ENCODE measurements around the gene BACH2. TPM values are rescaled to one million over a fixed set of nuclear protein-coding genes. Genes with fewer than 3 reads are reported as not detected.

Gene BACH2
- total and polyA plus RNA-seq, 2 of the 4 experiments (the other 2 are of a cell fraction): 1.3 to 1.4 TPM

DNA sequence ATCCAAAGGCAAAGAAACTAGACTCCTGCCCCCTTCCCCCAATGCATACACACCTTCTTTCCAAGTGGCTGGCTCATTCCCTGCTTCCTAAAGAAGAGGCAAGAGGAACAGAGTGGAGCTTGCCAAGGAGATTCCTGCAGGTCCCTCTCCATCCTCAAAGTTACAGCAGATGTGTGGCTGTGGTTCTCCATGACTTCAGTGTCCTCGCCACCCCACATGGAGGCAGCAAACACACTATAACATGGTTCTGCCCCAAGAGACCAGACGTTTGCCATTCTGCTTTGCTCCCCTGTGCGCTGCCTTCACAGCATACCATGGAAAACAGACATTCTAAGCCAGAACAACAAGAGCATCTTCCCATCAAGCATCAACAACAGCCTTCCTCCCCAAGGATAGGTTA, 84.4 kb downstream of the BACH2 start:
- WGBS, 2 experiments (ENCODE audit: extremely low coverage in 2 of 2, insufficient read length in 1 of 2): no CpG with 5 or more reads among the region's 3 CpGs
- BruUV-seq (replicated peaks): no TSS peak
- H4K91ac ChIP-seq (ENCODE audit: insufficient read depth, low read depth, low read length): no peak overlapping the region

More for the DNA sequence above, 84.4 kb downstream of the BACH2 start:
- DNase-seq: no peak
- Histone ChIP-seq H2AK5ac (ENCODE audit: low read depth, low read length) (no peak overlapping the region), H3K79me1 (ENCODE audit: low read depth in 1 of 2, low read length in 2 of 2) (no peaks in the 10 kb centered on the region), H3K4ac (ENCODE audit: low read depth, low read length) (no peak overlapping the region; the same call in 1 of the 2 replicates), H3K27me3 (ENCODE audit: control insufficient read depth, insufficient read depth, low read length) (no peaks in the 10 kb centered on the region), H2BK20ac (ENCODE audit: low read depth, low read length) (no peak overlapping the region), H2AK9ac (replicated peaks; ENCODE audit: low read depth, low read length, poor library complexity) (no peak overlapping the region), H3K4me2 (ENCODE audit: low read depth, low read length) (no peak overlapping the region), H2BK5ac (ENCODE audit: low read depth, low read length, poor library complexity, severe bottlenecking) (no peak overlapping the region), H2BK15ac (ENCODE audit: low read depth, low read length) (no peak overlapping the region), H2BK120ac (ENCODE audit: low read depth, low read length) (no peak overlapping the region), H3K9ac (ENCODE audit: low read depth, low read length) (no peak overlapping the region), H3K9me1 (ENCODE audit: insufficient read depth, low read length) (peaks cover 7% of the 10 kb centered on the region), H3K9me3 (ENCODE audit: control insufficient read depth, insufficient read depth, low read length) (no peaks in the 10 kb centered on the region), H3K4me3 (ENCODE audit: insufficient read depth, low read depth, low read length) (no peak overlapping the region), H3K23ac (ENCODE audit: low read depth, low read length) (no peak overlapping the region), H4K5ac (ENCODE audit: low read depth, low read length) (no peak overlapping the region), H4K20me1 (ENCODE audit: insufficient read depth, low read length) (no peaks in the 10 kb centered on the region), H4K8ac (ENCODE audit: low read depth in 2 of 2, low read length in 2 of 2) (no peak overlapping the region), H3K27ac (ENCODE audit: insufficient read depth, low read length) (no peak overlapping the region), H3K14ac (replicated peaks; ENCODE audit: low read depth, low read length) (no peak overlapping the region), H3K36me3 (ENCODE audit: control insufficient read depth, insufficient read depth, low read length) (no peaks in the 10 kb centered on the region), H3K4me1 (ENCODE audit: control insufficient read depth, insufficient read depth, low read length) (peaks cover 8% of the 10 kb centered on the region), H3K56ac (ENCODE audit: extremely low read depth, insufficient read depth, low read length) (no peak overlapping the region), H2AFZ (replicated peaks; ENCODE audit: low read length, poor library complexity) (no peak overlapping the region), H3K18ac (ENCODE audit: low read depth, low read length) (no peak overlapping the region)
- POLR2A ChIA-PET (ENCODE audit: unreplicated experiment): no interaction called here
- TF ChIP-seq MXI1 (IDR thresholded peaks at IDR 0.05; ENCODE audit: borderline replicate concordance, low read depth, low read length) (no peak), USF2 (IDR thresholded peaks at IDR 0.05; ENCODE audit: low read depth, low read length) (no peak), RAD21 (IDR thresholded peaks at IDR 0.05; ENCODE audit: low read length) (no peak)
- in situ Hi-C loops (cut with MboI; ENCODE audit: low sequenced_read_pairs): no loop called here
- dilution Hi-C loops (cut with HindIII; ENCODE audit: low sequenced_read_pairs, unreplicated experiment): no loop called here
- no peak for ATAC-seq (ENCODE audit: low read depth)
- CTCF ChIA-PET: no interaction called here
- intact Hi-C loops (cut with micrococcal nuclease): no loop called here
